Esophagus squamous epithelium (tissue), 4 donors: ENCODE results near the gene ZSWIM4.

ENCODE experiments used
- POLR2A ChIP-seq, 4 donors: fragments of 450-650 bp; IDR thresholded peaks; one replicate each; pipeline ENCODE4 v1.6.1; 2017; ENCODE audit warnings: antibody characterized with exemption in 4 of 4, mild to moderate bottlenecking in 4 of 4, moderate library complexity in 3 of 4
- TF ChIP-seq, protein P1 (sequence below), 6 experiments: fragments of 450-650 bp in 4 of 6; fragments of 200-600 bp in 2 of 6; sonication (generic) in 2 of 6; IDR thresholded peaks; one replicate each; pipeline ENCODE4 v1.5.1; 2016 to 2019; ENCODE audit warnings: antibody characterized with exemption in 6 of 6, mild to moderate bottlenecking in 4 of 6, moderate library complexity in 4 of 6

DNA sequence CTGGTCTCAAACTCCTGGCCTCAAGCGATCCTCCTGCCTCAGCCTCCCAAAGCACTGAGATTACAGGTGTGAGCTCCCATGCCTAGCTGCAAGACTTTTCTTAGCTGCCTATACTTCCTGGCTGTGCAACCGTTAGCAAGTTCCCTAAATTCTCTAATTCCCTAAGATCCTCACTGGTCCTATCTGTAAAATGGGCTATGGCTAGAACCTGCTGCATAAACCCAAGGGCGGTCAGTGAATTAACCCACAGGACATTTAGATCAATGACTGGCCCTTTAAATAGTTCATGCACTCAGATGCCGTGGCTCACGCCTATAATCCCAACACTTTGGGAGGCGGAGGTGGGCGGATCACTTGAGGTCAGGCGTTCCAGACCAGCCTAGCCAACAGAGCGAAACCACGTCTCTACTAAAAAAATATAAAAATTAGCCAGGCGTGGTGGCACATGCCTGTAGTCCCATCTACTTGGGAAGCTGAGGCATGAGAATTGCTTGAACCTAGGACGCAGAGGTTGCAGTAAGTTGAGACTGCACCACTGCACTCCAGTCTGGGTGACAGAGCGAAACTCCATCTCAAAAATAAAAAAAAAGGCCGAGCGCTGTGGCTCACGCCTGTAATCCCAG is 25.1 kb upstream of the ZSWIM4 start:
- TF ChIP-seq, protein P1, sequence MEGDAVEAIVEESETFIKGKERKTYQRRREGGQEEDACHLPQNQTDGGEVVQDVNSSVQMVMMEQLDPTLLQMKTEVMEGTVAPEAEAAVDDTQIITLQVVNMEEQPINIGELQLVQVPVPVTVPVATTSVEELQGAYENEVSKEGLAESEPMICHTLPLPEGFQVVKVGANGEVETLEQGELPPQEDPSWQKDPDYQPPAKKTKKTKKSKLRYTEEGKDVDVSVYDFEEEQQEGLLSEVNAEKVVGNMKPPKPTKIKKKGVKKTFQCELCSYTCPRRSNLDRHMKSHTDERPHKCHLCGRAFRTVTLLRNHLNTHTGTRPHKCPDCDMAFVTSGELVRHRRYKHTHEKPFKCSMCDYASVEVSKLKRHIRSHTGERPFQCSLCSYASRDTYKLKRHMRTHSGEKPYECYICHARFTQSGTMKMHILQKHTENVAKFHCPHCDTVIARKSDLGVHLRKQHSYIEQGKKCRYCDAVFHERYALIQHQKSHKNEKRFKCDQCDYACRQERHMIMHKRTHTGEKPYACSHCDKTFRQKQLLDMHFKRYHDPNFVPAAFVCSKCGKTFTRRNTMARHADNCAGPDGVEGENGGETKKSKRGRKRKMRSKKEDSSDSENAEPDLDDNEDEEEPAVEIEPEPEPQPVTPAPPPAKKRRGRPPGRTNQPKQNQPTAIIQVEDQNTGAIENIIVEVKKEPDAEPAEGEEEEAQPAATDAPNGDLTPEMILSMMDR (IDR thresholded peaks at IDR 0.05): no peak
- TF ChIP-seq POLR2A (IDR thresholded peaks at IDR 0.05): no peak
